Lung (tissue), 12 donors: ENCODE results near the gene KRTCAP2. TPM values are rescaled to one million over a fixed set of nuclear protein-coding genes. Genes with fewer than 3 reads are reported as not detected.

ENCODE experiments used
- ATAC-seq: fragments of 200-7000 bp; cut with Tn5 transposase; one replicate; pipeline ENCODE4 v1.9.1; 2020; ENCODE audit warnings: moderate number of reproducible peaks; ENCODE audit not compliant: insufficient read depth, low FRiP score
- DNase-seq, 3 donors: peaks; one replicate each; pipeline ENCODE4 v3.0.0-alpha.2; 2013 to 2017
- H3K27ac ChIP-seq, 2 donors: one replicate each; pipeline ENCODE4 v1.5.1; 2013; ENCODE audit warnings: mild to moderate bottlenecking in 2 of 2, moderate library complexity in 2 of 2, control low read depth in 1 of 2, inconsistent platforms in 1 of 2, low read depth in 1 of 2, low read length in 1 of 2
- H3K27me3 ChIP-seq, 3 donors: one replicate each; pipeline ENCODE4 v1.5.1; 2013; ENCODE audit warnings: low read length in 2 of 3; ENCODE audit not compliant: control insufficient read depth in 3 of 3, insufficient read depth in 3 of 3
- H3K36me3 ChIP-seq, 4 donors: one replicate each; pipeline ENCODE4 v1.5.1; 2013; ENCODE audit warnings: low read length in 4 of 4, mild to moderate bottlenecking in 1 of 4, moderate library complexity in 1 of 4; ENCODE audit not compliant: control insufficient read depth in 4 of 4, insufficient read depth in 4 of 4
- H3K4me1 ChIP-seq, 5 donors: one replicate each; pipeline ENCODE4 v1.5.1; 2013; ENCODE audit warnings: low read length in 5 of 5, mild to moderate bottlenecking in 2 of 5, moderate library complexity in 1 of 5; ENCODE audit not compliant: control insufficient read depth in 5 of 5, insufficient read depth in 5 of 5
- H3K4me3 ChIP-seq: one replicate; pipeline ENCODE4 v1.5.1; 2013; ENCODE audit warnings: mild to moderate bottlenecking, control low read depth, moderate library complexity
- H3K9ac ChIP-seq, 2 donors: one replicate each; pipeline ENCODE4 v1.5.1; 2013; ENCODE audit warnings: low read length in 2 of 2, control low read depth in 1 of 2; ENCODE audit not compliant: insufficient read depth in 1 of 2
- H3K9me3 ChIP-seq, 4 donors: one replicate each; pipeline ENCODE4 v1.5.1; 2013; ENCODE audit warnings: low read length in 3 of 4, mild to moderate bottlenecking in 1 of 4, moderate library complexity in 1 of 4; ENCODE audit not compliant: control insufficient read depth in 4 of 4, insufficient read depth in 3 of 4
- WGBS, 2 donors: extraction: QIAGEN DNeasy Blood & Tissue Kit; methylation state at CpG; one replicate each; pipeline ENCODE4 v1.1.7; 2013; 5-methylcytosine and 5-hydroxymethylcytosine counted together
- polyA plus RNA-seq, 2 donors: library from polyadenylated mRNA; stranded (reverse); fragments of 200-250 nt; gene quantifications; one replicate each; pipeline ENCODE4 v1.2.1, GENCODE V29; 2013
- total RNA-seq, 2 donors: library from RNA; depleted of rRNA in 1 of 2; stranded (reverse); fragments of >200 nt in 1 of 2; gene quantifications; one replicate each; pipeline ENCODE4 v1.2.1, GENCODE V29; 2014 to 2021
- TF ChIP-seq, protein P1 (sequence below): IDR thresholded peaks from 2 replicates; pipeline ENCODE4 v1.5.1; 2012; ENCODE audit warnings: mild to moderate bottlenecking; ENCODE audit errors: control extremely low read depth, extremely low read depth
- donor health status: control.
- donor health status: control.
- donor health status: Bipolar disorder and iron deficiency.
- donor health status: healthy.
- donor health status: DM: yes; HTN: yes; CAD: no.

KRTCAP2 gene
- total and polyA plus RNA-seq, 4 donors: 58.2 to 592 (median 190) TPM

DNA sequence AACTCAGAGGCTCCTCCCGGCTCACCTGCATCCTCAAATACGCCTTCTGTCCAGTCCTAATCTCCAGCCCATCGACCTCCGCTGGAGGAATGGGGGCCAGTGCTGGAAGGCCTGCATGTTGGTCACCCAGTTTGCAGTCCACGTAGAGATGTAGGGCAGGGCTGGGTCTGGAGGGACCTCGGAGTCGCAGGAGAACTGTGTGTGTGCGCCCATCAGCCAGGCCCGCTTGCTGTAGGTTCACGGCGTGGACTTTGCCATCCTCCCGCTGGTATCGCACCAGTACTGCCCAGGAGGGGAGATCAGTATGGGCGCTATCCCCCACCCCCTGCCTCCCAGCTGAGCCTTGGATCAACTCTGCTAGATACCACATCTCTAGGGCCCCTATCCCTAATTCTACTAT, 31.9 kb upstream of the KRTCAP2 start:
- DNase-seq: no peak
- ATAC-seq: no peak
- Histone ChIP-seq H3K27me3 (no peaks in the 10 kb centered on the region), H3K36me3 (peaks cover 0 to 18% (median 0%) of the 10 kb centered on the region in 4 donors), H3K9ac (no peak overlapping the region), H3K4me3 (no peak overlapping the region), H3K27ac (no peak overlapping the region), H3K4me1 (peaks cover 0 to 26% (median 7%) of the 10 kb centered on the region in 5 donors), H3K9me3 (no peaks in the 10 kb centered on the region)
- TF ChIP-seq, protein P1, sequence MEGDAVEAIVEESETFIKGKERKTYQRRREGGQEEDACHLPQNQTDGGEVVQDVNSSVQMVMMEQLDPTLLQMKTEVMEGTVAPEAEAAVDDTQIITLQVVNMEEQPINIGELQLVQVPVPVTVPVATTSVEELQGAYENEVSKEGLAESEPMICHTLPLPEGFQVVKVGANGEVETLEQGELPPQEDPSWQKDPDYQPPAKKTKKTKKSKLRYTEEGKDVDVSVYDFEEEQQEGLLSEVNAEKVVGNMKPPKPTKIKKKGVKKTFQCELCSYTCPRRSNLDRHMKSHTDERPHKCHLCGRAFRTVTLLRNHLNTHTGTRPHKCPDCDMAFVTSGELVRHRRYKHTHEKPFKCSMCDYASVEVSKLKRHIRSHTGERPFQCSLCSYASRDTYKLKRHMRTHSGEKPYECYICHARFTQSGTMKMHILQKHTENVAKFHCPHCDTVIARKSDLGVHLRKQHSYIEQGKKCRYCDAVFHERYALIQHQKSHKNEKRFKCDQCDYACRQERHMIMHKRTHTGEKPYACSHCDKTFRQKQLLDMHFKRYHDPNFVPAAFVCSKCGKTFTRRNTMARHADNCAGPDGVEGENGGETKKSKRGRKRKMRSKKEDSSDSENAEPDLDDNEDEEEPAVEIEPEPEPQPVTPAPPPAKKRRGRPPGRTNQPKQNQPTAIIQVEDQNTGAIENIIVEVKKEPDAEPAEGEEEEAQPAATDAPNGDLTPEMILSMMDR: no peak
- 94 to 95% methylated on average over 14 of the region's 14 CpGs for WGBS, 2 donors

DNA sequence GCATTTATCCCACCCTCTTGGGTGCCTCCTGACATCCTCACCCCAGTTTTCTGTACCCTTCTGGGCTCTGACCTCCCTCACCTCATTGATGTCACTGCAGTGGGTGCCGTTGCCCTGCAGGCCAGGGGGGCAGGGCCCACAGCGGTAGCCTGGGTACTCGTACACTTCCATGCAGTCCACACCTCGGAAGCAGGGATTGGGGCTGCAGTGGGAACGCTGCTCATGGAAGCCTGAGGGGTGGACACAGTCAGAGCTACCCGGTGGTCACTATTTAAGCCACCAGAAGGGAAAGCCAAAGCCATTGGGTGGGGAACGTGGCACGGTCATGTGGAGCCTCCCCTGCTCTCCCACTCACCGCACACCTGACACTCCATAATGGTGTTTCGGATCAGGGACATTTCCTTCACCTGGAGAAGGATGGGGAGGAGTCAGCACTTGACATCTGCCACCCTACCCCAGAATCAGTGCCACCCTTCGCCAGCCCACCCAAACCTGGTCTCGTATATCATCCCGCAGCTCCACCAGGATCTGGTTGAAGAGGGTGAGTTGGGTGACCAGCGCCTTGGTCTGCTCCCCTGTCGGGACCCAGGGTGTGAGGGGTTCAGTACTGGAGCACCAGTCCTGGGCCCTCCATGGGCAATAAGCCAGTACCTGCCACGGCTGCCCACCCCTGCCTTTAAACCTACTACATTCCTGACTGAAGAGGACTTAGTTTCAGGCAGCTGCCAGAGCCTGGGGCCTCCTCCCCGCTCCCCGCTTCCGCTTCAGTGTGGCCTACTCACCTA, 29.8 kb upstream of the KRTCAP2 start:
- Histone ChIP-seq H3K9ac (no peak overlapping the region), H3K27ac (no peak overlapping the region), H3K9me3 (no peaks in the 10 kb centered on the region), H3K36me3 (peaks cover 0 to 22% (median 1%) of the 10 kb centered on the region in 4 donors), H3K4me1 (peaks cover 0 to 14% (median 6%) of the 10 kb centered on the region in 5 donors), H3K4me3 (no peak overlapping the region), H3K27me3 (no peaks in the 10 kb centered on the region)
- DNase-seq (no peak), ATAC-seq (no peak)
- TF ChIP-seq, protein P1: no peak
- 90 to 95% methylated on average over 19 of the region's 19 CpGs for WGBS, 2 donors

DNA sequence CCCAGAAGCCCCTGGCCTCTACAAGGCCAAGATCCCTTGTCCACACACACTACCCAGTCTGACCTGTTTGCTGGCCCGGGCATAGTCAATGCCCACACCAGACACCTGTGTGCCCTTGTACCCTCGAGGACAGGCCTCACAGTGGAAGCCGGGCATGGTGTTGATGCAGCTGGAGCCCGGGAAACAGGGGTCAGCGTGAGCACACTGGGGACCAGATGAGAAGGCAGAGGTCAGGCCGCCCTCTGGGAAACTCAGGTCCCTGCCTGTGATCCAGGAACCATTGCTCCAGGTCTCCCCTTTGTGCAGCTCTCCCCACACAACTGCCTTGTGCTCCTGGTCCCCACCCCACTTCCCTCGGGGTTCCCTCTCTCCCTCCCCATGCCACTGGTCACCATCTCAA, 29.1 kb upstream of the KRTCAP2 start:
- peaks cover 0 to 25% (median 3%) of the 10 kb centered on the region in 4 donors for H3K36me3 ChIP-seq
- H3K4me3 ChIP-seq: no peak overlapping the region
- H3K9me3 ChIP-seq: no peaks in the 10 kb centered on the region
- no peak overlapping the region for H3K9ac ChIP-seq
- WGBS, 2 donors: 90 to 91% methylated on average over 7 of the region's 7 CpGs
- DNase-seq (no peak), ATAC-seq (no peak)
- peaks cover 0 to 7% (median 2%) of the 10 kb centered on the region in 5 donors for H3K4me1 ChIP-seq
- TF ChIP-seq, protein P1: no peak
- H3K27ac ChIP-seq: no peak overlapping the region
- H3K27me3 ChIP-seq: no peaks in the 10 kb centered on the region
